ENCODE data around the gene ZDBF2. TPM values are rescaled to one million over a fixed set of nuclear protein-coding genes. Genes with fewer than 3 reads are reported as not detected.
"Not testable (repeated sequence)": the region's sequence is repeated elsewhere in the genome, so short reads cannot be mapped to it uniquely, and the experiment has no call there.

ZDBF2 gene
- total RNA-seq, result 7.9 TPM
- 3.1 TPM for polyA plus RNA-seq
- long read RNA-seq, donor 1, result 0 reads
- long read RNA-seq, donor 2, full-length matches to known transcripts, result 1 of 1 reads
- long read RNA-seq, donor 2, partial matches to known transcripts, result 0 of 1 reads
- long read RNA-seq, donor 2, other reads (novel, unspliced or antisense), result 0 of 1 reads
- long read RNA-seq, donor 3, full-length matches to known transcripts, result 1 of 1 reads
- long read RNA-seq, donor 3, partial matches to known transcripts, result 0 of 1 reads
- long read RNA-seq, donor 3, other reads (novel, unspliced or antisense), result 0 of 1 reads
- long read RNA-seq, donor 4, result 0 reads
- long read RNA-seq, donor 5, full-length matches to known transcripts, result 2 of 2 reads
- long read RNA-seq, donor 5, partial matches to known transcripts, result 0 of 2 reads
- long read RNA-seq, donor 5, other reads (novel, unspliced or antisense), result 0 of 2 reads
- long read RNA-seq, donor 6, result 0 reads
- long read RNA-seq, donor 7, full-length matches to known transcripts, result 3 of 3 reads
- long read RNA-seq, donor 7, partial matches to known transcripts, result 0 of 3 reads
- long read RNA-seq, donor 7, other reads (novel, unspliced or antisense), result 0 of 3 reads
- long read RNA-seq, donor 8, result 0 reads
- long read RNA-seq, donor 9, result 0 reads
- long read RNA-seq, donor 10, full-length matches to known transcripts, result 1 of 1 reads
- long read RNA-seq, donor 10, partial matches to known transcripts, result 0 of 1 reads
- long read RNA-seq, donor 10, other reads (novel, unspliced or antisense), result 0 of 1 reads

- Histone ChIP-seq H3K4me1 (ENCODE audit: control insufficient read depth in 2 of 2, insufficient read depth in 2 of 2, low read length in 2 of 2) (peaks cover 6 to 8% of the 10 kb centered on the region in 2 donors), H3K4me3 (ENCODE audit: low read length in 2 of 2) (peak within 1 kb of the TSS; percentile 52 to 81), H3K9me3 (ENCODE audit: control insufficient read depth in 2 of 2, insufficient read depth in 1 of 2, low read length in 1 of 2) (no peaks in the 10 kb centered on the region), H3K27me3 (ENCODE audit: control insufficient read depth in 2 of 2, insufficient read depth in 1 of 2, low read length in 1 of 2) (peaks cover 32 to 75% of the 10 kb centered on the region in 2 donors), H3K36me3 (ENCODE audit: control insufficient read depth in 2 of 2, insufficient read depth in 2 of 2, low read length in 1 of 2) (no peaks in the 10 kb centered on the region), H3K27ac (ENCODE audit: low read depth in 1 of 2, low read length in 1 of 2) (peak within 1 kb of the TSS; percentile 65 to 79)
- peak in 6 of 9 donors; percentile 26 to 71 (median 36) for DNase-seq (ENCODE audit: low read depth in 6 of 9, low spot score in 9 of 9)
- WGBS, result 2% methylated on average over 104 of the region's 104 CpGs
Measured at GRCh38 chr2:206274434-206275311, at the start of gene ZDBF2. Gene ZDBF2, plus strand, starts transcription at chr2:206274663. Its CDS starts 7,187 bp downstream, at chr2:206281850.

GRCh38 chr2:206225435-206226232 lies 48.8 kb upstream of the ZDBF2 start:
- no peak overlapping the region for H3K4me3 ChIP-seq (ENCODE audit: low read length in 2 of 2)
- 65% methylated on average over 5 of the region's 5 CpGs for WGBS
- DNase-seq (ENCODE audit: low read depth in 6 of 9, low spot score in 9 of 9), result no peak
- no peaks in the 10 kb centered on the region for H3K27me3 ChIP-seq (ENCODE audit: control insufficient read depth in 2 of 2, insufficient read depth in 1 of 2, low read length in 1 of 2)
- H3K27ac ChIP-seq (ENCODE audit: low read depth in 1 of 2, low read length in 1 of 2), result no peak overlapping the region
- no peaks in the 10 kb centered on the region for H3K4me1 ChIP-seq (ENCODE audit: control insufficient read depth in 2 of 2, insufficient read depth in 2 of 2, low read length in 2 of 2)
- no peaks in the 10 kb centered on the region for H3K9me3 ChIP-seq (ENCODE audit: control insufficient read depth in 2 of 2, insufficient read depth in 1 of 2, low read length in 1 of 2)
- no peaks in the 10 kb centered on the region for H3K36me3 ChIP-seq (ENCODE audit: control insufficient read depth in 2 of 2, insufficient read depth in 2 of 2, low read length in 1 of 2)

- H3K27ac ChIP-seq (ENCODE audit: low read depth in 1 of 2, low read length in 1 of 2); H3K9me3 ChIP-seq (ENCODE audit: control insufficient read depth in 2 of 2, insufficient read depth in 1 of 2, low read length in 1 of 2); H3K27me3 ChIP-seq (ENCODE audit: control insufficient read depth in 2 of 2, insufficient read depth in 1 of 2, low read length in 1 of 2); H3K36me3 ChIP-seq (ENCODE audit: control insufficient read depth in 2 of 2, insufficient read depth in 2 of 2, low read length in 1 of 2); H3K4me3 ChIP-seq (ENCODE audit: low read length in 2 of 2); DNase-seq (ENCODE audit: low read depth in 6 of 9, low spot score in 9 of 9); H3K4me1 ChIP-seq (ENCODE audit: control insufficient read depth in 2 of 2, insufficient read depth in 2 of 2, low read length in 2 of 2): not testable (repeated sequence)
- 85% methylated on average over 9 of the region's 9 CpGs for WGBS
Measured at GRCh38 chr2:206228636-206229035, 45.8 kb upstream of the ZDBF2 start.

GRCh38 chr2:206229642-206230041 lies 44.8 kb upstream of the ZDBF2 start:
- H3K27ac ChIP-seq (ENCODE audit: low read depth in 1 of 2, low read length in 1 of 2), result no peak overlapping the region
- H3K27me3 ChIP-seq (ENCODE audit: control insufficient read depth in 2 of 2, insufficient read depth in 1 of 2, low read length in 1 of 2), result no peaks in the 10 kb centered on the region
- H3K4me3 ChIP-seq (ENCODE audit: low read length in 2 of 2), result no peak overlapping the region
- H3K9me3 ChIP-seq (ENCODE audit: control insufficient read depth in 2 of 2, insufficient read depth in 1 of 2, low read length in 1 of 2), result no peaks in the 10 kb centered on the region
- H3K36me3 ChIP-seq (ENCODE audit: control insufficient read depth in 2 of 2, insufficient read depth in 2 of 2, low read length in 1 of 2), result no peaks in the 10 kb centered on the region
- no peaks in the 10 kb centered on the region for H3K4me1 ChIP-seq (ENCODE audit: control insufficient read depth in 2 of 2, insufficient read depth in 2 of 2, low read length in 2 of 2)
- no peak for DNase-seq (ENCODE audit: low read depth in 6 of 9, low spot score in 9 of 9)

- no peaks in the 10 kb centered on the region for H3K36me3 ChIP-seq (ENCODE audit: control insufficient read depth in 2 of 2, insufficient read depth in 2 of 2, low read length in 1 of 2)
- no peak overlapping the region for H3K4me3 ChIP-seq (ENCODE audit: low read length in 2 of 2)
- no peak overlapping the region for H3K27ac ChIP-seq (ENCODE audit: low read depth in 1 of 2, low read length in 1 of 2)
- 94% methylated on average over 2 of the region's 2 CpGs for WGBS
- H3K4me1 ChIP-seq (ENCODE audit: control insufficient read depth in 2 of 2, insufficient read depth in 2 of 2, low read length in 2 of 2), result no peaks in the 10 kb centered on the region
- no peak for DNase-seq (ENCODE audit: low read depth in 6 of 9, low spot score in 9 of 9)
- no peaks in the 10 kb centered on the region for H3K27me3 ChIP-seq (ENCODE audit: control insufficient read depth in 2 of 2, insufficient read depth in 1 of 2, low read length in 1 of 2)
- no peaks in the 10 kb centered on the region for H3K9me3 ChIP-seq (ENCODE audit: control insufficient read depth in 2 of 2, insufficient read depth in 1 of 2, low read length in 1 of 2)
Measured at GRCh38 chr2:206230060-206230762, 44.3 kb upstream of the ZDBF2 start.

GRCh38 chr2:206231669-206232286 lies 42.7 kb upstream of the ZDBF2 start:
- no peak overlapping the region for H3K27ac ChIP-seq (ENCODE audit: low read depth in 1 of 2, low read length in 1 of 2)
- DNase-seq (ENCODE audit: low read depth in 6 of 9, low spot score in 9 of 9), result no peak
- H3K9me3 ChIP-seq (ENCODE audit: control insufficient read depth in 2 of 2, insufficient read depth in 1 of 2, low read length in 1 of 2), result no peaks in the 10 kb centered on the region
- no peaks in the 10 kb centered on the region for H3K36me3 ChIP-seq (ENCODE audit: control insufficient read depth in 2 of 2, insufficient read depth in 2 of 2, low read length in 1 of 2)
- no peaks in the 10 kb centered on the region for H3K27me3 ChIP-seq (ENCODE audit: control insufficient read depth in 2 of 2, insufficient read depth in 1 of 2, low read length in 1 of 2)
- WGBS, result 98% methylated on average over 6 of the region's 6 CpGs
- H3K4me1 ChIP-seq (ENCODE audit: control insufficient read depth in 2 of 2, insufficient read depth in 2 of 2, low read length in 2 of 2), result no peaks in the 10 kb centered on the region
- no peak overlapping the region for H3K4me3 ChIP-seq (ENCODE audit: low read length in 2 of 2)

GRCh38 chr2:206232287-206233035 lies 42.0 kb upstream of the ZDBF2 start:
- 77% methylated on average over 7 of the region's 7 CpGs for WGBS
- DNase-seq (ENCODE audit: low read depth in 6 of 9, low spot score in 9 of 9), result no peak
- no peaks in the 10 kb centered on the region for H3K9me3 ChIP-seq (ENCODE audit: control insufficient read depth in 2 of 2, insufficient read depth in 1 of 2, low read length in 1 of 2)

More at GRCh38 chr2:206232287-206233035, 42.0 kb upstream of the ZDBF2 start:
- Histone ChIP-seq H3K27ac (ENCODE audit: low read depth in 1 of 2, low read length in 1 of 2) (peak overlapping the region in 1 of 2 donors; percentile 40), H3K4me3 (ENCODE audit: low read length in 2 of 2) (no peak overlapping the region), H3K4me1 (ENCODE audit: control insufficient read depth in 2 of 2, insufficient read depth in 2 of 2, low read length in 2 of 2) (no peaks in the 10 kb centered on the region), H3K27me3 (ENCODE audit: control insufficient read depth in 2 of 2, insufficient read depth in 1 of 2, low read length in 1 of 2) (no peaks in the 10 kb centered on the region), H3K36me3 (ENCODE audit: control insufficient read depth in 2 of 2, insufficient read depth in 2 of 2, low read length in 1 of 2) (no peaks in the 10 kb centered on the region)
